Kidney (tissue), 14 donors: ENCODE data around the gene RRP1. TPM values are rescaled to one million over a fixed set of nuclear protein-coding genes. Genes with fewer than 3 reads are reported as not detected.

Experiments
- DNase-seq, 5 donors: peaks; one replicate each; pipeline ENCODE4 v3.0.0-alpha.2; 2013 to 2020
- FAIRE-seq: peaks from 2 replicates; lab custom pipeline; 2012; peaks lifted over from hg19 to GRCh38; lab: Jason Lieb, UNC
- H3K27ac ChIP-seq, 2 donors: one replicate each; pipeline ENCODE4 v1.7.0; 2013; ENCODE audit warnings: low read depth in 2 of 2, low read length in 2 of 2, inconsistent platforms in 1 of 2
- H3K27me3 ChIP-seq: one replicate; pipeline ENCODE4 v1.7.1; 2013; ENCODE audit warnings: low read length, inconsistent platforms; ENCODE audit not compliant: control insufficient read depth, insufficient read depth
- H3K36me3 ChIP-seq, 3 donors: one replicate each; pipeline versions ENCODE4 v1.7.0 to v1.7.1; 2013; ENCODE audit warnings: low read length in 3 of 3, control low read depth in 1 of 3, inconsistent platforms in 1 of 3; ENCODE audit not compliant: insufficient read depth in 3 of 3, control insufficient read depth in 2 of 3
- H3K4me1 ChIP-seq, 3 donors: one replicate each; pipeline versions ENCODE4 v1.7.0 to v1.7.1; 2013; ENCODE audit warnings: low read length in 3 of 3, inconsistent platforms in 1 of 3, low read depth in 1 of 3; ENCODE audit not compliant: control insufficient read depth in 2 of 3, insufficient read depth in 2 of 3
- H3K4me3 ChIP-seq, 3 donors: one replicate each; pipeline versions ENCODE4 v1.7.0 to v1.8.1; 2013; ENCODE audit warnings: low read length in 3 of 3, control low read depth in 1 of 3, inconsistent platforms in 1 of 3
- H3K9ac ChIP-seq, 3 donors: one replicate each; pipeline versions ENCODE4 v1.7.0 to v1.7.1; 2013; ENCODE audit warnings: low read length in 3 of 3, control low read depth in 1 of 3, inconsistent platforms in 1 of 3
- H3K9me3 ChIP-seq, 3 donors: one replicate each; pipeline versions ENCODE4 v1.7.0 to v1.7.1; 2013; ENCODE audit warnings: low read length in 3 of 3, control low read depth in 1 of 3, inconsistent platforms in 1 of 3; ENCODE audit not compliant: control insufficient read depth in 2 of 3, insufficient read depth in 1 of 3
- CTCF ChIP-seq: IDR thresholded peaks from 3 replicates; pipeline ENCODE4 v1.5.1; 2012; ENCODE audit warnings: mild to moderate bottlenecking, moderate library complexity, borderline replicate concordance; ENCODE audit not compliant: insufficient read depth; ENCODE audit errors: extremely low read depth
- intact Hi-C: fragments of 100-400 bp; cut with DNase I; formaldehyde crosslinking; loops from one replicate; pipeline ENCODE4 v1.11.1; 2022
- polyA plus RNA-seq: library from polyadenylated mRNA; stranded (reverse); fragments of 350-450 nt; fragmentation: Illumina TruSeq; extraction: RNeasy Lipid Tissue Mini Kit (QIAGEN cat#74804); gene quantifications from one replicate; pipeline ENCODE4 v1.2.3, GENCODE V29; 2014; ENCODE audit warnings: low read depth, low replicate concordance; ENCODE audit not compliant: insufficient read depth
- total RNA-seq: library from RNA; stranded (reverse); fragmentation: NEBNext Ultra II Directional; extraction: Animal tissue kit (Norgen Biotek cat#: 25700); gene quantifications from one replicate; pipeline ENCODE4 v1.2.1, GENCODE V29; 2021
- donor health status: control.
- donor health status: control.
- donor health status: control.
- donor health status: control.
- donor health status: control.
- donor health status: DM: yes; HTN: yes; CAD: no.
- donor health status: Normal renal cell carcinoma (clear cell type).

Gene RRP1
- total and polyA plus RNA-seq, 2 donors from 2014 or later, result 12.9 to 18.7 TPM

- H3K9ac ChIP-seq, result no peak overlapping the region
- H3K4me3 ChIP-seq, result no peak overlapping the region
- no peaks in the 10 kb centered on the region for H3K36me3 ChIP-seq
- H3K4me1 ChIP-seq, result no peaks in the 10 kb centered on the region
- TF ChIP-seq CTCF, result no peak
- intact Hi-C loops, result no loop called here
- FAIRE-seq, result no peak
- no peak overlapping the region for H3K27ac ChIP-seq
- no peaks in the 10 kb centered on the region for H3K27me3 ChIP-seq
- DNase-seq, result no peak
- H3K9me3 ChIP-seq, result no peaks in the 10 kb centered on the region
Measured at GRCh38 chr21:43853851-43854772, 64.7 kb downstream of the RRP1 start.

Other genes starting within 250 kb of the RRP1 start
- gene HSF2BP, start 130.1 kb upstream of the RRP1 start, total RNA-seq, result 0.60 TPM
- gene HSF2BP, start 130.1 kb upstream of the RRP1 start, polyA plus RNA-seq, result 0.19 TPM
- gene RRP1B, start 130.0 kb upstream of the RRP1 start, total RNA-seq, result 17.8 TPM
- gene RRP1B, start 130.0 kb upstream of the RRP1 start, polyA plus RNA-seq, result 5.0 TPM
- gene PDXK, start 70.4 kb upstream of the RRP1 start, total RNA-seq, result 210 TPM
- 122 TPM for gene PDXK, start 70.4 kb upstream of the RRP1 start, polyA plus RNA-seq
- 74.5 TPM for gene CSTB, start 13.3 kb upstream of the RRP1 start, total RNA-seq
- gene CSTB, start 13.3 kb upstream of the RRP1 start, polyA plus RNA-seq, result 97.8 TPM
- 86.2 TPM for gene AGPAT3, start 75.6 kb downstream of the RRP1 start, total RNA-seq
- 40.3 TPM for gene AGPAT3, start 75.6 kb downstream of the RRP1 start, polyA plus RNA-seq
- 48.5 TPM for gene TRAPPC10, start 222.7 kb downstream of the RRP1 start, total RNA-seq
- 8.8 TPM for gene TRAPPC10, start 222.7 kb downstream of the RRP1 start, polyA plus RNA-seq